ENCODE measurements around the gene METTL16.
"Not testable (repeated sequence)": the region's sequence is repeated elsewhere in the genome, so short reads cannot be mapped to it uniquely, and the experiment has no call there.

Gene METTL16, protein sequence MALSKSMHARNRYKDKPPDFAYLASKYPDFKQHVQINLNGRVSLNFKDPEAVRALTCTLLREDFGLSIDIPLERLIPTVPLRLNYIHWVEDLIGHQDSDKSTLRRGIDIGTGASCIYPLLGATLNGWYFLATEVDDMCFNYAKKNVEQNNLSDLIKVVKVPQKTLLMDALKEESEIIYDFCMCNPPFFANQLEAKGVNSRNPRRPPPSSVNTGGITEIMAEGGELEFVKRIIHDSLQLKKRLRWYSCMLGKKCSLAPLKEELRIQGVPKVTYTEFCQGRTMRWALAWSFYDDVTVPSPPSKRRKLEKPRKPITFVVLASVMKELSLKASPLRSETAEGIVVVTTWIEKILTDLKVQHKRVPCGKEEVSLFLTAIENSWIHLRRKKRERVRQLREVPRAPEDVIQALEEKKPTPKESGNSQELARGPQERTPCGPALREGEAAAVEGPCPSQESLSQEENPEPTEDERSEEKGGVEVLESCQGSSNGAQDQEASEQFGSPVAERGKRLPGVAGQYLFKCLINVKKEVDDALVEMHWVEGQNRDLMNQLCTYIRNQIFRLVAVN

GRCh38 chr17:2511462-2512369, at the start of gene METTL16:
Gene METTL16, minus strand, starts transcription at chr17:2511888. Its CDS starts 9,557 bp downstream, at chr17:2502331.
- in situ Hi-C loops (cut with HindIII; ENCODE audit: low sequenced_read_pairs) = no loop called here

- in situ Hi-C loops (cut with HindIII; ENCODE audit: low sequenced_read_pairs) = no loop called here
Observed at GRCh38 chr17:2560658-2561057, 49.0 kb upstream of the METTL16 start.

DNA sequence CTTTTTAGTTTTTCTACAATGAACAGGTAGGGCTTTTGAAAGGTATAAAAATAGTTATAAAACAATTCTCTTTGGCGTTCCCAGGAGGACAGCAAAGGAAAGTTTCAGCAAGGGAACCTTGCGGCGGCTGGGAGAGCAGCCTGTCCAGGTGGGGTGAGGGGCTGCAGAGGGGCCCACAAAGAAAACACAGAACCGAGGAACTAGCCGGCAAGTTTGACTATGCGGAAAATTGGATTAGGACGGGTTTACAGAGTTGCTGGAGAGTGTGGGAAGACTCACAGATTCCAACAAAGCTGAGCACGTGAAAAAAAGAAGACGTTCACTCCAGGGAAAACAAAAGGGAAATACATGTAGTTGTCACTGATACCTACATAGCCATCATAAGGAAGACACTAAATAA, 40.2 kb upstream of the METTL16 start:
- in situ Hi-C loops (cut with HindIII; ENCODE audit: low sequenced_read_pairs) = no loop called here

GRCh38 chr17:2551493-2551892, 39.8 kb upstream of the METTL16 start:
- in situ Hi-C loops (cut with HindIII; ENCODE audit: low sequenced_read_pairs) = no loop called here

- in situ Hi-C loops (cut with HindIII; ENCODE audit: low sequenced_read_pairs) = no loop called here
Observed at GRCh38 chr17:2549392-2550211, 37.9 kb upstream of the METTL16 start.

DNA sequence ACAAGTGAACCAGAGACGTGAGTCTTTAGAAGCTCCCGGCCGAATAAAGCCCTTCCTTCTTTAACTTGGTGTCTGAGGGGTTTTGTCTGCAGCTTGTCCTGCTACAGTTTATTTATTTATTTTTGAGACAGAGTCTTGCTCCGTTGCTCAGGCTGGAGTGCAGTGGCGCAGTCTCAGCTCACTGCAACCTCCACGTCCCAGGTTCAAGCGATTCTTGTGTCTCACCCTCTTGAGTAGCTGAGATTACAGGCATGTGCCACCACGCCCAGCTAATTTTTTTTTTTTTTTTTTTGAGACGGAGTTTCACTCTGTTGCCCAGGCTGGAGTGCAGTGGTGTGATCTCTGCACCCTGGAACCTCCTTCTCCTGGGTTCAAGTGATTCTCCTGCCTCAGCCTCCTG, 36.3 kb upstream of the METTL16 start:
- in situ Hi-C loops (cut with HindIII; ENCODE audit: low sequenced_read_pairs) = not testable (repeated sequence)

- in situ Hi-C loops (cut with HindIII; ENCODE audit: low sequenced_read_pairs) = no loop called here
Observed at GRCh38 chr17:2547176-2547575, 35.5 kb upstream of the METTL16 start.

- in situ Hi-C loops (cut with HindIII; ENCODE audit: low sequenced_read_pairs) = no loop called here
Observed at GRCh38 chr17:2545393-2545792, 33.7 kb upstream of the METTL16 start.

DNA sequence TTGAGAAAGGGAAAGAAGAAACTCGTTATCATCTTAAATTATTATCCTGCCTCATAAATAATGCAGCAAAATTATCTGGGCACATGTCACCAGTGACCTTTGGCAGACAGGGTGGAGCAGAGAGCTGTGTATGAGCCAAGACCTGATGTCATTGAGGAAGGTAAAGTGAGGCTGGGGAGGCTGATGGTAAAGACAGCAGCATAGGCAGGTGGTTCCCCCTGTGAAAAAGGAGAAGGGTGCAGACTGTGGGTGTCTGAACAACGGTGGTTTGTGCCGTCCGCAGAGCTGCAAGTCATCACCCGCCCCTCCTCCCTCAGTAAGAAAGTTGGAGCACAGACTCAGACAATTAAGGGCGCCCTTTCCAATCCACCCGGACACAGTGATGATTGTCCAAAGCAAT, 30.8 kb upstream of the METTL16 start:
- in situ Hi-C loops (cut with HindIII; ENCODE audit: low sequenced_read_pairs) = no loop called here

DNA sequence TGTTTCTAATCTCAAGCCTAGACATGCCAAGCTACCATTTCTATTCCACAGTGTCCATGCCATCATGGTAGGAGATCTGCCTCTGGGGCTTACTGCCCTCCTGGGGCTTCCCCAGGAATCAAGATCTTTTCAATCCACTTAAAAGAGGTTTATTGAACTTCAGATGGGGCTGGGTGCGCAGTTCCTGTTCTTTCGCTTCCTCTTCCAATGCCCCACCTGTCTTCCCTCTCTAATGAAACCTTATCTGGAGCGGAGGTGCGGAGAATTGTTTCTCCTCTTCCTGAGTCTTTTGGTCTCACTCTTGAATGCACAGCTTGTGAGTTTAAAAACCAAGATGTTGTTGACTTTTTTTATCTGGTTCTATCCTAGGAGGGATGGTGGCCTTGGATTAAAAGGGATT, 30.4 kb upstream of the METTL16 start:
- in situ Hi-C loops (cut with HindIII; ENCODE audit: low sequenced_read_pairs) = no loop called here

- in situ Hi-C loops (cut with HindIII; ENCODE audit: low sequenced_read_pairs) = not testable (repeated sequence)
Observed at GRCh38 chr17:2537579-2537978, 25.9 kb upstream of the METTL16 start.

GRCh38 chr17:2532146-2532720, 20.5 kb upstream of the METTL16 start:
- in situ Hi-C loops (cut with HindIII; ENCODE audit: low sequenced_read_pairs) = no loop called here

- in situ Hi-C loops (cut with HindIII; ENCODE audit: low sequenced_read_pairs) = not testable (repeated sequence)
Observed at GRCh38 chr17:2531243-2531954, 19.7 kb upstream of the METTL16 start.

- in situ Hi-C loops (cut with HindIII; ENCODE audit: low sequenced_read_pairs) = loop anchor here (5.0 kb wide), 1 partner anchor 40 kb away; no protein-coding TSS in a partner anchor
Observed at GRCh38 chr17:2521775-2522410, 10.2 kb upstream of the METTL16 start.

- in situ Hi-C loops (cut with HindIII; ENCODE audit: low sequenced_read_pairs) = loop anchor here (5.0 kb wide), 1 partner anchor 39 kb away; no protein-coding TSS in a partner anchor
Observed at GRCh38 chr17:2521257-2521656, 9.6 kb upstream of the METTL16 start.

GRCh38 chr17:2517539-2517938, 5.9 kb upstream of the METTL16 start:
- in situ Hi-C loops (cut with HindIII; ENCODE audit: low sequenced_read_pairs) = no loop called here

- in situ Hi-C loops (cut with HindIII; ENCODE audit: low sequenced_read_pairs) = no loop called here
Observed at GRCh38 chr17:2511138-2511461, 588 bp downstream of the METTL16 start.

DNA sequence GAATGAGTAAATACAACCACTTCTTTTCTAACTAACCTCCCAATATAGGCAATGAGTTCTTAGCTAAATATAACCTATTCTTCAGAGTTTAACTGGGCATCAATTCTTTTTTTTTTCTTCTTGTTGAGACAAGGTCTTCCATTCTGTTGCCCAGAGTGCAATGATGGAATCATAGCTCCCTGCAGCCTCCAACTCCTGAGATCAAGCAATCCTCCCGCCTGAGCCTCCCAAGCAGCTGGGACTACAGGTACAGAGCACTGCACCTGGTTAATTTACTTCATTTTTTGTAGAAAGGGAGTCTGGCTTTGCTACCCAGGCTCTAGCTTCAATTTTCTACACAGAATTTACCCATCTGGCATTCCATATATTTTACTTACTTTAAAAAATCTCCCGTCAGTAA, 1.1 kb downstream of the METTL16 start:
- in situ Hi-C loops (cut with HindIII; ENCODE audit: low sequenced_read_pairs) = no loop called here

DNA sequence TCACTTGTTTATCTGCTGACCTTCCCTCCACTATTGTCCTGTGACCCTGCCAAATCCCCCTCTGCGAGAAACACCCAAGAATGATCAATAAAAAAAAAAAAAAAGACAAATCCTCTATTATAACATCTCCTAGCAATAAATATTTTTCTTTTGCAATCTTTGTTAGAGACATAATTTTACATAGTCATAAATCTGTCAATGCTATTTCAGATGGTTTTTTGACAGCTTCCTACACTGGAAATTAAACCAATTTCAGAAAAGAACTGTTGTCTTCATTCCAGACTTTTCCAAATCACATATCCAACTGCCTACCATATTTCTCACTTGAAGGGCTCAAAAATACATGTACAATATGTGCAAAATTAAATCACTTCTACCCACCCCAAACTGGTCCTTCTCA, 3.7 kb downstream of the METTL16 start:
- in situ Hi-C loops (cut with HindIII; ENCODE audit: low sequenced_read_pairs) = no loop called here

Measured in endothelial cell of hepatic sinusoid (primary cell).